DOHH2 (cell line): ENCODE measurements around the gene GALNT9.

Source experiments
- H3F3A ChIP-seq: fragments of 200-600 bp; sonication (generic), shearing (Covaris generic); 2 replicates; pipeline ENCODE4 v1.6.0; 2016; ENCODE audit warnings: antibody characterized with exemption, mild to moderate bottlenecking; ENCODE audit not compliant: control insufficient read depth, insufficient read depth
- H3K27ac ChIP-seq: fragments of 200-600 bp; sonication (generic); 2 replicates; pipeline ENCODE4 v1.5.1; 2014; ENCODE audit warnings: low read depth, mild to moderate bottlenecking, low read length, moderate library complexity
- H3K27me3 ChIP-seq: fragments of 200-600 bp; sonication (generic); 2 replicates; pipeline ENCODE4 v1.6.1; 2014; ENCODE audit warnings: mild to moderate bottlenecking, low read length, mixed read lengths; ENCODE audit not compliant: control insufficient read depth
- H3K36me3 ChIP-seq: fragments of 200-600 bp; sonication (generic); 2 replicates; pipeline ENCODE4 v1.6.1; 2014; ENCODE audit warnings: mild to moderate bottlenecking, low read length, moderate library complexity, mixed read lengths; ENCODE audit not compliant: control insufficient read depth
- H3K4me1 ChIP-seq: fragments of 200-600 bp; sonication (generic); 2 replicates; pipeline ENCODE4 v1.6.1; 2014; ENCODE audit warnings: mild to moderate bottlenecking, low read length, mixed read lengths; ENCODE audit not compliant: control insufficient read depth
- H3K4me2 ChIP-seq: fragments of 200-600 bp; sonication (generic); 2 replicates; pipeline ENCODE4 v1.6.0; 2014; ENCODE audit warnings: mild to moderate bottlenecking, low read length, moderate library complexity
- H3K4me3 ChIP-seq: fragments of 200-600 bp; sonication (generic); 2 replicates; pipeline ENCODE4 v1.5.1; 2014; ENCODE audit warnings: mild to moderate bottlenecking, low read length, mixed read lengths
- H3K79me2 ChIP-seq: fragments of 200-600 bp; sonication (generic); 2 replicates; pipeline ENCODE4 v1.6.1; 2014; ENCODE audit warnings: mild to moderate bottlenecking, low read length, mixed read lengths; ENCODE audit not compliant: control insufficient read depth
- H3K9me2 ChIP-seq: fragments of 200-600 bp; sonication (generic); replicated peaks from 2 replicates; pipeline ENCODE4 v1.6.1; 2014; ENCODE audit warnings: mild to moderate bottlenecking, low read length, mixed read lengths; ENCODE audit not compliant: control insufficient read depth
- H3K9me3 ChIP-seq: fragments of 200-600 bp; sonication (generic); 2 replicates; pipeline ENCODE4 v1.6.1; 2014; ENCODE audit warnings: antibody characterized with exemption, low read length, mixed read lengths; ENCODE audit not compliant: control insufficient read depth, insufficient read depth
- H4K20me1 ChIP-seq: fragments of 200-600 bp; sonication (generic); 2 replicates; pipeline ENCODE4 v1.6.0; 2014; ENCODE audit warnings: low read depth, mild to moderate bottlenecking, antibody characterized with exemption, low read length, moderate library complexity; ENCODE audit not compliant: control insufficient read depth, insufficient read depth
- CTCF ChIP-seq: fragments of 200-600 bp; sonication (generic); IDR thresholded peaks from one replicate; pipeline ENCODE4 v1.5.1; 2014; ENCODE audit warnings: antibody characterized with exemption, mild to moderate bottlenecking, low read depth, low read length; ENCODE audit not compliant: poor library complexity, severe bottlenecking
- EZH2phosphoT487 ChIP-seq: fragments of 200-600 bp; sonication (generic); IDR thresholded peaks from 2 replicates; pipeline ENCODE4 v1.6.1; 2017; ENCODE audit warnings: borderline replicate concordance, mild to moderate bottlenecking, antibody characterized with exemption, low read length, moderate library complexity, mixed read lengths

Gene GALNT9

GRCh38 chr12:132288516-132289215 lies 40.7 kb downstream of the GALNT9 start:
- no peaks in the 10 kb centered on the region for H3K9me2 ChIP-seq
- H4K20me1 ChIP-seq = no peaks in the 10 kb centered on the region
- no peak overlapping the region for H3K4me3 ChIP-seq
- no peaks in the 10 kb centered on the region for H3K36me3 ChIP-seq
- TF ChIP-seq CTCF = no peak
- no peak for TF ChIP-seq EZH2phosphoT487
- no peaks in the 10 kb centered on the region for H3F3A ChIP-seq
- H3K4me2 ChIP-seq = no peak overlapping the region
- H3K79me2 ChIP-seq = no peaks in the 10 kb centered on the region
- no peaks in the 10 kb centered on the region for H3K4me1 ChIP-seq
- no peak overlapping the region for H3K27ac ChIP-seq
- H3K9me3 ChIP-seq = peaks cover 44% of the 10 kb centered on the region
- no peaks in the 10 kb centered on the region for H3K27me3 ChIP-seq

- no peaks in the 10 kb centered on the region for H3K9me2 ChIP-seq
- no peak overlapping the region for H3K4me3 ChIP-seq
- H3K4me1 ChIP-seq = no peaks in the 10 kb centered on the region
- no peaks in the 10 kb centered on the region for H3F3A ChIP-seq
- H3K4me2 ChIP-seq = no peak overlapping the region
- no peak for TF ChIP-seq CTCF
- TF ChIP-seq EZH2phosphoT487 = no peak
- no peaks in the 10 kb centered on the region for H3K79me2 ChIP-seq
- H3K27me3 ChIP-seq = no peaks in the 10 kb centered on the region
- no peaks in the 10 kb centered on the region for H3K36me3 ChIP-seq
- peaks cover 33% of the 10 kb centered on the region for H3K9me3 ChIP-seq
- no peaks in the 10 kb centered on the region for H4K20me1 ChIP-seq
- no peak overlapping the region for H3K27ac ChIP-seq
These were observed 41.8 kb downstream of the GALNT9 start for GRCh38 chr12:132287391-132288238.

- no peak overlapping the region for H3K27ac ChIP-seq
- no peak overlapping the region for H3K4me2 ChIP-seq
- no peaks in the 10 kb centered on the region for H3K27me3 ChIP-seq
- no peaks in the 10 kb centered on the region for H3K4me1 ChIP-seq
- H3K9me3 ChIP-seq = peaks cover 26% of the 10 kb centered on the region
- no peaks in the 10 kb centered on the region for H3K79me2 ChIP-seq
- no peaks in the 10 kb centered on the region for H3F3A ChIP-seq
- no peaks in the 10 kb centered on the region for H4K20me1 ChIP-seq
- TF ChIP-seq CTCF (no peak), EZH2phosphoT487 (no peak)
- no peaks in the 10 kb centered on the region for H3K36me3 ChIP-seq
- no peaks in the 10 kb centered on the region for H3K9me2 ChIP-seq
- no peak overlapping the region for H3K4me3 ChIP-seq
These were observed 42.5 kb downstream of the GALNT9 start for GRCh38 chr12:132286912-132287311.
